GM19239 (cell line): ENCODE data around the gene PAX2.

Source experiments
- DNase-seq: peaks from one replicate; pipeline ENCODE4 v3.0.0; 2011; ENCODE audit warnings: low spot score; ENCODE audit not compliant: insufficient read length
- FAIRE-seq: peaks from 2 replicates; lab custom pipeline; 2011; peaks lifted over from hg19 to GRCh38; lab: Jason Lieb, UNC

The PAX2 gene

DNA sequence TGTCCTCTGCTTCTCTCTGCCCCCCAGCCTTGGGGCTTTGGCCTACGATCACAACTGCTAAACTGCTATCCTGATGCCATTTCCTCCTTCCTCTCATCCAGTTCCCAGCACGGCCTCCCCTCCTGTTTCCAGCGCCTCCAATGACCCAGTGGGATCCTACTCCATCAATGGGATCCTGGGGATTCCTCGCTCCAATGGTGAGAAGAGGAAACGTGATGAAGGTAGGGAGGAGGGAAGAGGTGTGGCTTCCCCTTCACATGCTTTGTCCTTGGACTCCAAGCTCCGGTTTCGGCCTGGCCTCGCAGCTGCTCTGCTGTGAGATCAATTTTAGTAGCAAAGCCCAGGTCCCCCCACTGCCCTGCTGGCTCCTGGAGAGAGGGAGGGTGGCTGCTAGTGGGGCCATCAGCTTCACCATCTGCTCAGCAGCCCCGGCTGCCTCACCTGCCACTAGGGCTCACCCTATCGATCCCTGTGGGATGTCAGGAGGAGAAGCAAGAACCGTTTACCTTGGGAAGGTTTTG lies 35.8 kb downstream of the PAX2 start:
- no peak for FAIRE-seq
- DNase-seq = no peak

DNA sequence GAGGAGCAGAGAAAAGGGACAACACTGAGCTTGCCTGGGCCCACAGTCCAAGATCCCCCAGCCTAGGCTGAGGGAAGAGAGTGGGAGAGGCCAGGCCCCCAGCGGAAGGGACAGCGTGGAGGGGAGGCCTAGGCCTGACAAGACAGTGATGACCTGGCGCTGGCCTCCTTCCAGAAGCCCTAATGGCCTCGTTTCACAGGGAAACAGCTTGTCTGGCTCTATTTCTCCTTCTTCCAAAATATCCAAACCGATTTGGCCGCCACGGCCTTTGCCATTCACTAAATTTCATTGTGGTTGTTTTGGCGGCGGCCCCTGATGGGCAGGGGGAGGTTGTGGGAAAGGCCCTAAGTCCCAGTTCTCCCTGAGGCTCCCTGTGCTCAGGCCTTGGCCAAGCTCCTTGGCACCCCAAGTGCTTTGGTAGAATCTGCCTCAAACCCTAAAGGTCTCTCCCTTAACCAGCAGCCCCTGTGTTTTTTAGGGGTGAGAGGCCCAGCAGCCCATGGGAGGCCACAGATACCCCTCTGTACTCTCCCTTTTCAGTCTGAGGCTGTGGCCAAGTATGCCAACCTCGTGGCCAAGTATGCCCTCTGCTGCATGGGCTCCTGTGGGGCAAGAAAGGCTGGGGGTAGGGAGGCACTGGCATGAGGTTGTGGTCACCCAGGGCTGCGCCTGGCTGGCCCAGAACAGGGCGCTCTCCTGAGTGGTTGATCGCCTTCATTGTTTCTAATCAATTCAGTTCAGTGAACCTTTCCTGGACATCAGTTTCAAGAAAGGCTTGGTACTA lies 37.3 kb downstream of the PAX2 start:
- FAIRE-seq (no peak), DNase-seq (no peak)

DNA sequence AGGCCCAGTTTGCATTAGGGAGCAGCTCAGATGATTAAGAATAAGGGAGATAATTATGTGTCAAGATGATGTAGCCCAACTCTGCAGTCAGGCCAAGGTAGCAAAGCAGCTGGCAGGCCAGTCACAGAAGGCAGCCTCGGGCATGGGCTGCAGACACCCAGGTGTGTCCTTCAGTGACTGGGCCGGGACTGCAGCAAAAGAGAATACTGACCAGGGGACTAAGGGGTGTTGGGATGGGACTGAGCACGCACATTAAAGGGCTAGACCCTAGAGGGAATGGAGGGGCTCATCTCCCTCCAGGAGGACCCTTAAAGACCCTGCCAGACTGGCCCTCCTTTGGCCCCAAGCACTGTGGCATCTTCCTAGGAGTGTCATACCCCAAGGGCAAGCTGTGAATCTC lies 38.7 kb downstream of the PAX2 start:
- no peak for FAIRE-seq
- DNase-seq = no peak

DNA sequence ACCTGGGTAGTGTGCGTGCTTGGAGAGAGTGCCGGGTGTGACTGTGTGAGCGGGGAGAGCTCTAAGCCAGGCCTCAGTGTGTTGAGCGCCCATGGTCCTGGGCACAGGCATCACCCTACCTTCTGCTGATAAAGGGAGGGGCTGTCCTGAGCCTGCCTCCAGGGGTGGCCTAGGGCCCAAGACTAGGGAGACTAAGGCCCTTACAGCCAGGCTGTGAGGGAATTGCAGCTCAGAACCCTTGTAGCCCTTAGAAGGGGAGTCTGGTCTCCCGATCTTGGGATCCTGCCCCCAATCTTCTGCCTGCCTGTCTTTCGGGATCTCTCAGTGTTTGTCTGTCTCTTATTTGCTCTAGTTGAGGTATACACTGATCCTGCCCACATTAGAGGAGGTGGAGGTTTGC lies 41.2 kb downstream of the PAX2 start:
- no peak for FAIRE-seq

DNA sequence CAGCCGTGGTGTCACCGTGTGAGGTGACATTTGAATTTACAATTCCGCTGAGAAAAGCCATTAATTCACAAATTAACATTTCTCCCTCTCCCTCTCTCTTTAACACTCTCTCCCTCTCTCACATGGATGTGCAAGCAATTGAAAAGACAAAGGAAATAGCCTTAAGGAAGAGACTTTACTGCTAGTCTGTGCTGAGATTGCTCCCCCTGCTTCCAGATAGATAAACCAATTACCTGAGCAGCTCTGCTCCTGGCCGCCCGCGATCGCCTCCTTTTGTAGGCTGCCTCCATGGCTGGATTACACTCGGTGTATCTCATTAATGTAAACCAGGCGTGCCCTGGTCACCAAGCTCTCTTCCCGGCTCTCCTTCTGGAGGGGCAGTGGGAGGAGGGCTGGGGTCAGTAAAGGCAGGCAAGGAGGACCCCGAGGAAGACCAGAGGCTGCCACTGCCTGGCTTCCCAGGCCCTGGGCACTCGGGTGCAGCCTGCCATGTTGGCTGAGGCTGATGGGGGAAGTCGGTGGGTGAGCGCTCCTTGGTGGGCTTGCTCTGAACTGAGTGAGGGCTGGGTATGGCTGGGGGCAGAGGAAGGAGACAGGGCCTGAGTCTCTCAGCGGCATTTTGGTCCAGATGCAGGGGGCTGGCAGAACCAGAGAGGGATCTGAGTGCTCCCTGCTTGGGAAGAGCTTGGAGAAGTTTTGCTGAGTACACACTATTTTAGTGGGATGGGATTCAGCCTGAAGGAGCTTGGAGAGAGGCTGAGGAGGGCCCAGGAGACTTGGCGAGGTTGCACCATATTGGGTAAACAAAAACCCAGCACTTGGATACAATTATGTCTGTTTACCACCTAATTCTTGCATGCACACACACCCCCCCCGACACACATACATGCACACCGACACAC lies 42.9 kb downstream of the PAX2 start:
- no peak for DNase-seq

More for the DNA sequence above, 41.2 kb downstream of the PAX2 start:
- no peak for DNase-seq

DNA sequence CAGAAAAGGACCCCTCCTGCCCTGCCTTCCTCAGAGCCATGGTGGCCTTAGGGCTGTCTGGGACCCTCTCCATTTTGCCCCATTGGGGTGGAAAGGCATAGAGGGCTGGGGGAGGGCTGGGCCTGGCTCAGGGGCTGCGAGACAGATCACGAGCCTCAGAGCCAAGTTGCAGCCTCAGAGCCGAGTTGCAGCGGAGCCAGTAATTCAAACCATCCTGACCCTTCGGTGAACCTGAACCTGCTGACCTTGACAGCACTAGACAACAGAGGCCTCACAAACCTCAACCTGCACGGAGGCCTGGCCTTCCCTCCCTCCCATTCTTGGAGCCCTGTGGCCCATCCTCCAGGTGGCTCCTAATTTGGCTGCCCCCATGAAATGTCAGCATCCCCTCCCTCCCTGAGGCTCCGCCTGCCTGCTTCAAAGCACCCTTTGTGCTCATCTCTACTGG lies 45.4 kb downstream of the PAX2 start:
- no peak for FAIRE-seq
- DNase-seq = no peak

More for the DNA sequence above, 42.9 kb downstream of the PAX2 start:
- no peak for FAIRE-seq

DNA sequence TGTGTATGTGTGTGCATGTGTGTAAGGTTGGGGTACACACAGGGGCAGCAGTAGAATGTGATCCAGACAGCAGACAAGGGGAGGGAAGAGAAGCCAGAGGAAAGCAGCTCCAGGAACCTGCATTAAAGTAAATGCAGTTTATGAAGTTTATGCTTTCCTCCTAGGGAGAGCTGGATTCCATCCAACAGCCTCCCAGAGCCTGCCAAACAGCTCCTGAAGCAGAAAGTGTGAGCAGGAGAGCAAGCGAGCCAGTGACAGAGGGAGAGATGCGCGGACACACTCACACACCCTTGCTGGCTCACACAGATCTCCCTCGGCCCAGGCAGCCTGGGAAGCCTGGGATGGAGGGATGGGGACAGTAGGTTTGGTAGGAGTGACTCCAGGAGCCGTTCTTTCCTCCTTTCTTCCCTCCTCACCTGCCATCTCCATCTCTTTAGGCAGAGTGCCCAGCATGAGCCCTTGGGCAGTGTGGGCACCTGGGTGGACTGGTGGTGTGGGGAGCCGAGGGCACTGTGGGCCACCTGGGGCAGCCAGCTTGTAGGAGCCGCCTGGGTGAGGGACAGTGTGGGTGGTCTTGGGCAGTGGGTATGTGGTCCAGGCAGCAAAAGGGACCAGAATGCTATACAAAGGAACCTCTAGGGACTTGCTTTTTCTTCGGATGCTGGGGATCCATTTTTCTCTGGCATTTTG lies 46.1 kb downstream of the PAX2 start:
- FAIRE-seq = no peak
- no peak for DNase-seq

DNA sequence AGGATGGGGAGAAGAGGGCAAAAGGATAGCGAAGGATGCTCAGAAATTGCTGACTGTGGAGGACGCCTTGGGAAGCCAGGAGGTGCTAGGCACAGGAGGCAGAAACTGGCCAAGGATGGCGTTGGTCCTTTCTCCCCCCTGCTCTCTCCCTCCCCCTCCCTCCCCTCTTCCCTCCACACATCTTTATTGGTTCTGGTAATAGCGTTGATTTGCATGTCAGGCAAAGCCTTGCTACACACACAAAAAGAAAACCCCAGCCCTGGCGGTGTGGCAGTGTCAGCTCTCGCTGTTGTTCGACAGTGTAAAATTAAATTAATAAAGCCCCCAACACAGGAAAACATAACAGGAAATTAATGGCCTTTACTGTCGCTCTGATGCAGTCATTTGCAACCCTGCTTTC lies 47.2 kb downstream of the PAX2 start:
- DNase-seq = no peak
- no peak for FAIRE-seq

DNA sequence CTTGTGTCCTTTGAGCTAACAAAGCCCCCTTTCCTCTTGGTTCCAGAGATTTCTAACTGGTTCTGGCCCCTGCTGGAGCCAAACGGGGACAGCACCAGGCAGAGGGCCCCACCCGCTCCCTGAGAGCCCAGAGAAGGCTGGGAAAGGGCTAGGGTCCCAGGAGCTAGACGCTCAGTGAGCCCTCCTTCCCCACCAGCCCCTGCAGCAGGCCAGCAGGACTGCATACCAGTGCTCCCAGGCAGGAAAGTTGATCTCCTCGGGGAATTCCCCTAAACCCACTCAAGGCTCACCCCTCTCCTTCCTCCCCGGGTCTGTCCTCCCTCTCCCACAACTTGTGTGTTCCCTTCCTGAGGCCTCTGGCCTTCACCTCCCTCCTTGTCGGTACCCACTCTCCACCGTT lies 47.7 kb downstream of the PAX2 start:
- DNase-seq (no peak), FAIRE-seq (no peak)

DNA sequence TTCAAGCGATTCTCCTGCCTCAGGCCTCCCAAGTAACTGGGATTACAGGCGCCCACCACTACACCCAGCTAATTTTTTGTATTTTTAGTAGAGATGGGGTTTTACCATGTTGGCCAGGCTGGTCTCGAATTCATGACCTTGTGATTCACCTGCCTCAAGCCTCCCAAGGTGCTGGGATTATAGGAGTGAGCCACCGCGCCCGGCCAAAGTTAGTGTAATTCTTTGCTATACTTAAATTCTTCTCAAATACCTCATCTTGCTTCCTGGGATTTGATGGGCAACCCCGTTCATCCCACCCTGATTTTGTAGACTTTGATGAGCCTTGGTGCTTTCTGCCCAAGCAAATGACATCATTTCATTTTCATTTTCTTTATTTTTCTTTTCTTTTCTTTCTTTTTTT lies 54.5 kb downstream of the PAX2 start:
- no peak for FAIRE-seq

DNA sequence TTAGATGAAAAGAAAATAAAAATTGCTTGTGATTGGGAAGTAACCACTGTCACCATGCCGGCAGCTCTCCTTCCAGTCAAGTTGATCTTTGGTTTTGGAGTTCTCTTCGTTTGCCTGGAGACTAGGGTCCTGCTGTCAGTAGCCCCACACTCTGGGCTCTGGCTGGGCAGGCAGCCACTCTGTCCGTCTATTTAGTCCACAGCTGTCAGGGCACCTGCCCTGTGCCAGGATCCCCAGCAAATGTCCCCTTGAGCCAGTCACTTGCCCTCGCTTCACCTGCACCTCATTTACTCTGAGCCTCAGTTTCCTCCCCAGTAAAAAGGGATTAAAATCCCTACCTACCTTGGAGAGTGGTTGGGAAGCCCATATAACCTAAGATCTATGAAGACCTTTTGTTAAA lies 55.5 kb downstream of the PAX2 start:
- no peak for DNase-seq
- FAIRE-seq = no peak

More for the DNA sequence above, 54.5 kb downstream of the PAX2 start:
- no peak for DNase-seq

DNA sequence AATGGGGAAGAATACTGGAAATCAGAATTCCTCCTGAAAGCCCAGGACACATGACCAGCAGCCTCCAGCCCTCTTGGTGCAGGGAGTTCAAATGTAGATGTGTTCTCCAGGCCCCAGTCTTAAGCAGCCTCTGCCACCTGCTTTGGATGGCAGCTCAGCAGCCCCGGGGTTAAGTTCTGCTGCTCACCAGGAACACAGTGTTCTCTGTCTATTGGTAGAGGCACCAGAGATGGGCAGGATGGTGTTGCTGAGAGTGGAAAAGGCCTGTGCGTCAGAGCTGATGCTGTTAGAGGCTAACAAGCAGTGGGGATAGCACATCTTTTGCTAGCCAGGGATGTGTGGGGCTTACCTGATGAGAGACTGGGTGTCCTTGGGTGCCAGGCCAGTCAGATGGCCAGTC lies 56.8 kb downstream of the PAX2 start:
- no peak for DNase-seq
- FAIRE-seq = no peak

DNA sequence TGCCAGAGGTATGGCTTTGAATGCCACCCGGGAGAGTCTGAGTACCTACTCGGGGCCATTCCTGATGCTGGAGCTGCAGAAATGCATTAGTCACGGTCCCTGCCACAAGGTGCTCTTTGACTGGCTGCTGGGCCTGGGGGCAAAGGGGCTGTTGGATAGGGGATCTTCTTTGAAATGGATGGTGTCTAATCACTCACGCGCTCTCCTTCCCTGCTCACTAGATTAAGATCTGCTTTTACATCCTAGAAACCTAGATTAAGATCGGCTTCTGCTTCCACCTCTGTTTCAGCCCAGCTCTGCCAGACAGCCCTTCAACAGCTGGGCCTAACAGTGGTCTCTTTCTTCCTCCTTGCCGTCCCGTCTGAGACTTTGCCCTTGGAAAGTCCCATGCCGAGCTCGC lies 57.2 kb downstream of the PAX2 start:
- DNase-seq (no peak), FAIRE-seq (no peak)

DNA sequence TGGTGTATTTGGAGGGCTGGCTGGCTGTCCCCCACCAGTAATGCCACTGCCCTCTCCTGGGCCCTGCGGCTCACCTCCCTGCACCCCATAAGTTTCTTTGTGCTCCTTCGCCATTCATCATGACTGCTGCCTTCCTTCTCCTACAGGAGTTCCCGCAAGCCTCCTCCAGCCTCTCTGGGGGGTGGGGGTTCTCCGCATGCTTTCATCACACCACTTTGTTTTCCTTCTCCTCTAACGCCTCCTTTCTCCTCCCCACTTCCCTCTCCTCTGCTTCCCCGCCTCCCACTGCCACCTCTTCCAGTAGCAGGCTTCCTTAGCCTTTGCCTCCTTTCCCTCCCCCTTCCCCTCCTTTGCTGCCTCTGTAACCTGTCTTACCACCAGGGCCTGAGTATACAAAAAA lies 58.1 kb downstream of the PAX2 start:
- FAIRE-seq (no peak), DNase-seq (no peak)

DNA sequence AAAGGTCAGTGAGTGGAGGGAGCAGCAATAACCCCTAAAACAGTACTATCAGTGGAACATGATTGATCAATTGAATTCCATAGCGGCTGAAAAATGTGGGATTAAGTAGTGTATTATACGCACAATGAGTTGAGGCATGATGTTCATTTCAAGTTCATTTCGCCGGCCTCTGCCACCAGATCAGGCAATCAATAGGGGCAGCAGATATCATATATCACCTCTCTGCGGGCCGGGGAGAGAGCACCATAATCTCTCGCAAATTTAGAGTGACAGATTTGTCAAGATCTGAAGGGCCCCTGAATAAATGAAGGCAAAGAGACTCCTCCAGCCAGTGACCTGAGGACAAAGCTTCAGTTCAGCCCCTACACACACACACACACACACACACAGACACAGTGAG lies 58.5 kb downstream of the PAX2 start:
- FAIRE-seq = no peak
- DNase-seq = no peak

DNA sequence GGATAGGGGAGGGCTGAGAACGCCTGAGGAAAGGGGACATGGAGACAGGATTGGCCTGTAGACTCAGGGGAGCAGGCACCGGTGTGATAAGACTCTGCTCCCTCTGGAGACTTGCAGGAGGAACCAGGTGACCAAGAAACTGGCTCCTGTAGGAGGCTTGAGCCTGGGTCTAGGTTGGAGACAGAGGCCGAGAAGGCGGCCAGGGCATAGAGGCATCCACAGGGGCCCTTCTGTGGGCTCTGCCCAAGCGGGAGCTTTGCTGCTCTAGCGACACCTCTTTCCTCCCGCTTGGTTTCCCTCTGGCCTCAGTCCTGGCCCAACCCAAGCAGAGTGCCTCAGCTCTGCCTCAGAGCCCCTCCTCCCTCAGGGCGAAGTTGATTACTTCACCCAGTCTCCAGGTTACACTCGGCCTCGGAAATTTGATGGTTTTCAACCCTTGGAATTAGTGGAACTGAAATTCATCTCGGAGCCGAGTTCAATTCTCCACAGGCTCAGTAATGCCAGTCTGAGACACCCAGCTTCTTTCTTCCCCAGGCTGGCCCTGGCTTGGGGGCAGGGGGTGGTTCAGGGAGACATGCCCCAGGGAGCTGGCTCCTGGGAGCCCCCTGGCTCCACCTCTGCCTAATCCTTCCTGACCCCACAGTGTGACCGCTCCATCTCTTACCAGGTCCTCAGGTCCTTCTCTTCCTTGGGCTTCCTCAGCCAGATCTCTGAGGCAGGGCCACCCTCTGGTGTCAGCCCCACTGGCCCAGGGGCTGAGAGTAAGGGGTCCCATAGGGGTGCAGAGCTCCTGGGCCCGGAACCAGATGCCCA lies 60.4 kb downstream of the PAX2 start:
- DNase-seq (no peak), FAIRE-seq (no peak)

DNA sequence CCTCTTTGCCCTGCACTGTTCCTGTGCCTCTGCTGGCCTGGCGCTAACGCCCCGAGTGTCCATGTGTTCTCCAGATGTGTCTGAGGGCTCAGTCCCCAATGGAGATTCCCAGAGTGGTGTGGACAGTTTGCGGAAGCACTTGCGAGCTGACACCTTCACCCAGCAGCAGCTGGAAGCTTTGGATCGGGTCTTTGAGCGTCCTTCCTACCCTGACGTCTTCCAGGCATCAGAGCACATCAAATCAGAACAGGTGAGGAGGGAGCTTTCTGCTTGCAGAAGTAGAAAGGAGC lies 60.9 kb downstream of the PAX2 start:
- FAIRE-seq (no peak), DNase-seq (no peak)

DNA sequence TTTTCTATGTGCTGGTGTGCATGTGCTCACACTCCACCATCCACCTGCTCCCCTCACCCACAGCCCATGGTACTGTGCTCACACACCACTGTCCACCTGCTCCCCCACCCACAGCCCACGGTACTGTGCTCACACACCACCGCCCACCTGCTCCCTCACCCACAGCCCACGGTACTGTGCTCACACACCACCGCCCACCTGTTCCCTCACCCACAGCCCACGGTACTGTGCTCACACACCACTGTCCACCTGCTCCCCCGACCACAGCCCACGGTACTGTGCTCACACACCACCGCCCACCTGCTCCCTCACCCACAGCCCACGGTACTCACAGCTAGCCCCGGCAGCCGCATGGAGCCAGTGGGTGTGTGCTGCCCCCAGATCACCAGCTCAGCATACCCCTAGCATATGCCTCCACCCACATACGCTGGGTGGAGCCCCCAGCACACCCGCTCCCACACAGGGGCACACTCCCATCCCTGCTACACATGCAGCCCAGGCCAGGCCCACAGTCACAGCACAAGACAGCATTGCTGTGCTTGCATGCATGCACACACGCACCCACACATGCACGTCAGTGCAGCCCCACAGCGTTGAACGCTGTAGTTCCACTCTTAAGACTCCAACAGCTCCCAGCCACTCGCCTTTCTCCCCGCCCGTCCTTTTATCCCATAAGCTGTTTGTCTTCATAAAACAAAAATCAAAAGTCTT lies 62.0 kb downstream of the PAX2 start:
- FAIRE-seq (no peak), DNase-seq (no peak)

DNA sequence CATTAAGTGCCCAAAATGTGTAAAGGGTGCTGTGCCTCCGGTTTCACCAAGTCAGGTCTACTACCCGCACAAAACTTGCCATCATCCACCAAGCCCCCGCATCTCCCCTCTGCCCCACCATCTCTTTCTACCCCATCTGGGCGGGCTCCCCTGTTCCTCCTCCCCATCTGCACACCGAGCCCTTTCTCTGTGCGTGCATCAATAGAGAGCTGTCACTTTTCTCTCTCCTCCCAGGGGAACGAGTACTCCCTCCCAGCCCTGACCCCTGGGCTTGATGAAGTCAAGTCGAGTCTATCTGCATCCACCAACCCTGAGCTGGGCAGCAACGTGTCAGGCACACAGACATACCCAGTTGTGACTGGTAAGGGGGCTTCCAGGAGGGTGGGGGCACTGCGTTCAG lies 63.5 kb downstream of the PAX2 start:
- DNase-seq (no peak), FAIRE-seq (no peak)
